Tongue (tissue), 3 donors: Measurements from ENCODE around the gene C2CD4C. TPM values are rescaled to one million over a fixed set of nuclear protein-coding genes. Genes with fewer than 3 reads are reported as not detected.
"Not testable (repeated sequence)": the region's sequence is repeated elsewhere in the genome, so short reads cannot be mapped to it uniquely, and the experiment has no call there.

Experiments
- DNase-seq: peaks from one replicate; pipeline ENCODE4 v3.0.0-alpha.2; 2015
- small RNA-seq: library from RNA; depleted of rRNA; stranded (forward); fragments of <200 nt; gene quantifications from one replicate; pipeline ENCODE3, GENCODE V24; 2014; ENCODE audit warnings: low replicate concordance
- total RNA-seq: library from RNA; depleted of rRNA; stranded (reverse); fragments of >200 nt; gene quantifications from one replicate; pipeline ENCODE4 v1.2.3, GENCODE V29; 2014

C2CD4C gene
- total RNA-seq, 1 donor from 2014 or later = 1.6 TPM

DNA sequence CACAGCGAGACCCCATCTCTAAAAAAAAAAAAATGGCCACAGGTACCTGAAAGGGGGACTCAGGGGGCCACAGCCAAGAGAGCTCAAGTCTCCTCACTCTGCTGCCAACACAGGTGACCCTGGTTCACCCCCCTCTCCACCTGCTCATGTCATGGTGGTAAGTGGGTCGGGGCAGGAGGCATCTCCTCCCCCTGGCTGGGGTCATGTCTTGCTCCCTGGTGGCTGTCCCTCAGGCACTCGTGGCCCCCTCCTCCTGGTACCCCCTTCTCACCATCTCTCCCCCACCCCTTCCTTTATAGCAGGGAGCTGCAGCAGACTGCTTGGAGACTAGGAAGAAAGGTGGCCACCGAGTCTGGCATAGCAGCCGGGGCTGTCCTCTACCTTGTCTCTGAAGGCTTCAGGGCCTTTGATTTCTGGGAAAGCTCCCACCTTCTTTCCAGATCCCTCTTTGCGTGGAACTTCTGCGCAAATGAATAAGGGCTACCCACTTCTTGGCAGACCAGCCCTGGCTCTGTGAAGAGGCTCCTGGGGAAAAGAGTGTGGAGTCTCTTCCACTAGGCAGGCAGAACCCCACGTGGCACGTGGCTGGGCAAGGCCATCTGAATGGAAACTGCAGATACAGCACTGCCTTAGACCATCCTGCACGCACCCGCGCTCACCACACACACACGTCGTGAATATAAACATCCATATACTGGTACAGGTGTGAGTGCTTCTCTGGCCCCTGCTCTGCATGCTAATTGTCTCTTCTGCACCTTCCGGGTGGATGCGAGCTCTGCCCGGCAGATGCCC, 44.3 kb downstream of the C2CD4C start:
- no peak for DNase-seq

DNA sequence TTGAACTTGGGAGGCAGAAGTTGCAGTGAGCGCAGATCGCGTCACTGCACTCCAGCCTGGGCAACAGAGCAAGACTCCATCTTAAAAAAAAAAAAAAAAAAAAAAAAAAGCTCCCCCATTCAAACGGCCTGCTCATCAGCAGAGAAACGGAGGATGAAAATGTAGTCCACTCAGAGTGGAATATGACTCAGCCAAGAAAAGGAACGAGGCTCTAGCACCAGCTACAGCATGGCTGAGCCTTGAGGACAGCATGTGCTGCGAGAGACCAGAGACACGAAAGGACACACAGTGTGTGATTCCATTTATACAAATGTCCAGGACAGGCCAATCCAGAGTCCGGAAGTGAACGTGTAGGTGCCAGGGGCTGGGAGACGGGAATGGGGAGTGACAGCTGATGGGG, 46.3 kb downstream of the C2CD4C start:
- no peak for DNase-seq

DNA sequence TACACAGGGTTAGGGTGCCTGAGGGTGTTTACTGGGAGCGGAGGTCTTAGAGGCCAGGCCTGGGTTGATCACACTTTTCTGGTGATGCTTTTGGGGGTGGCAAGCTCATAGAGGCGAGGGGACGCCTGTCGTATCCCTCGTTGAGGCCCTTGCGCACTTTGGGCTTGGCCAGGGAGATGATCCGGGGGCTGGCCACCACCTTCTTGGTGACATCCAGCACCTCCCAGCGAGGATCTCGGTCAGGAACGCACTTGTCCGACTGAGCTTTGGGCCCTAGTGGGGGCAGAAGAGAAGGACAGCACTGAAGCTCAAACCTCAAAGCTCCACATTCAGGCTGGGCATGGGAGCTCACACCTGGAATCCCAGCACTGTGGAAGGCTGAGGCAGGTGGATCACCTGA, 46.8 kb downstream of the C2CD4C start:
- DNase-seq = no peak

DNA sequence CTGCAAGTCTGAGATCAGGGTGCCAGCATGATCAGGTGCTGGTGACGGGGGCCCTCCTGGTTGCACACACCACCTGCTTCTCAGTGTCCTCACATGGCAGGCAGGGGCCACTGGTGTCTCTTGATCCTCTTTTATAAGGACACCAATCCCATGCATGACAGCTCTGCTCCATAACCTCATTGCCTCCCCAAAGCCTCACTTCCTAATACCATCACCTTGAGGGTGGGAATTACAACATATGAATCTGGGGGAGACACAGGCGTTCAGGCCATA, 49.4 kb downstream of the C2CD4C start:
- DNase-seq = no peak

DNA sequence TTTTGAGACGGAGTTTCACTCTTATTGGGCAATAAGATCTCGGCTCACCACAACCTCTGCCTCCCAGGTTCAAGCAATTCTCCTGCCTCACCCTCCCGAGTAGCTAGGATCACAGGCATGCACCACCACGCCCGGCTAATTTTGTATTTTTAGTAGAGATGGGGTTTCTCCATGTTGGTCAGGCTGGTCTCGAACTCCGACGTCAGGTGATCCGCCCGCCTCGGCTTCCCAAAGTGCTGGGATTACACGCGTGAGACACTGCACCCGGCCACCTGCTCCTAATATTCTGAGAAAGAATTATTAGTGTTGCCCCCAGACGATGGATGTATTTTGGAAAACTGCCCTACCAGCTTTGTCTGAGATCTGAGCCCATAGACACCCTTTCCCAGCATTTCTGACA, 53.4 kb downstream of the C2CD4C start:
- DNase-seq = not testable (repeated sequence)

Small RNA genes within 50 kb of the gene (small RNA-seq; reads per million reads assigned to genes)
- gene RNA5SP462 = not detected

Other genes starting within 250 kb of the C2CD4C start
- 13.0 TPM for gene PLPP2, start 117.7 kb downstream of the C2CD4C start, total RNA-seq
- 9.2 TPM for gene MIER2, start 64.4 kb downstream of the C2CD4C start, total RNA-seq
- gene SHC2, start 51.9 kb upstream of the C2CD4C start, total RNA-seq = 18.3 TPM
- 1.1 TPM for gene MADCAM1, start 87.3 kb upstream of the C2CD4C start, total RNA-seq
- 34.5 TPM for gene TPGS1, start 98.3 kb upstream of the C2CD4C start, total RNA-seq
- gene CDC34, start 122.6 kb upstream of the C2CD4C start, total RNA-seq = 64.1 TPM
- not detected for gene GZMM, start 134.9 kb upstream of the C2CD4C start, total RNA-seq
- 236 TPM for gene BSG, start 163.4 kb upstream of the C2CD4C start, total RNA-seq
- gene HCN2, start 180.7 kb upstream of the C2CD4C start, total RNA-seq = 0.41 TPM
- 25.1 TPM for gene POLRMT, start 224.4 kb upstream of the C2CD4C start, total RNA-seq
- not detected for gene FGF22, start 230.7 kb upstream of the C2CD4C start, total RNA-seq